NCI-H146 treated with DMSO at 0.1 percent for 48 hours (cell line): ENCODE results near the gene ARMH4.
A peak's percentile ranks its signal among the peaks of the same experiment; 100 is the strongest.

Source experiments
- DNase-seq: peaks from one replicate; lab custom pipeline; 2025; ENCODE audit not compliant: unreplicated experiment; lab: John Stamatoyannopoulos, UW

Gene ARMH4

DNA sequence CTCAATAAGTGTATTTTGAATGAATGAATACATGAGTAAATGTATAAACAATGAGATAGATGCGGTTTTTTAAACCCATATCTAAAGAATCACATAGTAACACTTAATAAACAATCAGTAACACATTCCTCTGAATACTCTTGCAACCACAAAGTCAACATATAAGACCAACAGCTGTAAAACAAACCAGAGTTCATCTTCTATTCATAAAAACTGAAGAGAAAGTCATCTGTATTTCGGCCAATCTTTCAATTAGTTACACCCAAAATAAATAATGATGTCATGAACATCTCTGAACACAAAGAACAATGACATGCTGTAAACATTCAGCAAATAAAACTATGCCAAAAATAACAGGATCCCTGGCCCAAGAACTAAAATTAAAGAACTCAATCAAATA, 47.2 kb downstream of the ARMH4 start:
- no peak for DNase-seq

DNA sequence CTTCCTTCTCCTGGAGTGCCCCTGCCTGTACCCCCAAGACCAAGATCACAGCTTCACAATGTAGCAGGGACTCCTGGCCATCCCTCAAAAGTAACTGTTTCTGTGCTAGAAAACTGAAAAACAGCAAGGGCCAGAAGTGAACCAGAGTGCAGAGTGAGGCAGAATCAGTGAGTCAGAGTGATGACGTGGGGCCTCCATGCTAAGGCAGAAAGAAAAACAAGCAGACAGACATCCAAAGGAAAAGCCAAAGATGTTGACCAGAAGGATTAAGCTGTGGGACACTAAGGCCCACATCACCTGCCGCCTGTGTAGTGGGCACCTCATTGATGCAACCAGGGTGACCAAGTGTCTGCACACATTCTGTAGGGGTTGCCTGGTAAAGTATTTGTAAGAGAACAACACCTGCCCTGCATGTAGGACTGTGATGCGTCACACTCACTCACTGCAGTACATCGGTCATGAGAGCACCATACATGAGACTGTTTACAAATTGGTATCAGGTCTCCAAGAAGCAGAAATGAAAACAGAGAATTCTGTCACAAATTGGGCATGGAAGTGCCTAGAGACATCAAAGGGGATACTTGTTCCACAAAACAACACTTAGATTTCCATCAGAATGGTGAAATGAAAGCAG, 51.2 kb downstream of the ARMH4 start:
- no peak for DNase-seq

DNA sequence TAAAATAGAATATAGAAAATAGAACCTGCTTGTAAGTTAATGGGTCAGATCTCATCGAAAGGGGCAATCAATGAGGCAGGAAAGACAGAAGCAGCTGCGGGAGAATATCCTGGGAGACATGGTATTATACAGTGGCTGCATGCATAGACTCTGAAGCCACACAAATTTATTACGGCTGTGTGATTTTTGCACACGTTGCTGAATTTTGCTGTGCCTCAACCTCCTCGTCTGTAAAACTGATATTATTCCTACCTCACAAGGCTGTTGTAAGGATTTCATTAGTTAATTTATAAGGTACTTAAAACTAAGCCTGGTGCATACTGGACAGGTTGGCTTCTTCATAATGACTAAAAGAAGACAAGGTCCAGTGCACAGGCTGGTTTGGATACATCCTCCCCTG, 52.3 kb downstream of the ARMH4 start:
- no peak for DNase-seq

DNA sequence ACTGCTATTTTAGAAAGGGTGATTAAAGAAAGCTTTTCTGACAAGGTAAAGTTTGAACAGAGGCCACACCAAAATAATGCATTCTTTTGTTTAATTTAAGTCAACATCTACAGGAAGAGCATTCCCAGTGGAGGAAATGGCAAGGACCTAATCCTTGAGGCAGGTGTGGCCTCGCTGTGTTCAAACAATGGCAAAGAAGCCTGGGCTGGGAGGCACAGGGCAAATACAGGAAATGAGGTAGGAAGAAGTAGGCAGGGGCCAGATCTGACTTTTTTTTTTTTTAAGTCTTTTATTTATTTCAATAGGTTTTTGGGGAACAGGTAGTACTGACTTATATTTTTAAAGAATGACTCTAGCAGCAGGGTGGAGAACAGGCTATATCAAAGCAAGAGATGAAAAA, 53.5 kb downstream of the ARMH4 start:
- DNase-seq: no peak

DNA sequence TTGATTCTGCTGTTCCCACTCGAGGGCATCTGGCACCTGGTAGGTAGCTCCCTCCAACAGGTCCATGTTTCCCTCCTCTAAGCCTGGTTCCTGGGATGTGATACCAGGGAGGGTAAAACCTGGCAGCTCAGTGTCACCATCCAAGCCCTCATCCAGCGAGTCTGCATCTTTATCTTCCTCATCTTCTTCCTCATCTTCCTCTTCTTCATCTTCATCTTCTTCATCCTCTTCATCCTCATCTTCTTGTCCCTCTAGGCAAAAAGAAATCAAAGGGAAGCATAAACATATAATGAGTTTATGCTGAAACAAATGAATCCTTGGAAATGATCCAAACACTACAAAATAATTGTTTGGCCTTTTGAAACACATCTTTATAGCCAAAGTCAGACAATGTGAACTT, 55.3 kb downstream of the ARMH4 start:
- DNase-seq: no peak

DNA sequence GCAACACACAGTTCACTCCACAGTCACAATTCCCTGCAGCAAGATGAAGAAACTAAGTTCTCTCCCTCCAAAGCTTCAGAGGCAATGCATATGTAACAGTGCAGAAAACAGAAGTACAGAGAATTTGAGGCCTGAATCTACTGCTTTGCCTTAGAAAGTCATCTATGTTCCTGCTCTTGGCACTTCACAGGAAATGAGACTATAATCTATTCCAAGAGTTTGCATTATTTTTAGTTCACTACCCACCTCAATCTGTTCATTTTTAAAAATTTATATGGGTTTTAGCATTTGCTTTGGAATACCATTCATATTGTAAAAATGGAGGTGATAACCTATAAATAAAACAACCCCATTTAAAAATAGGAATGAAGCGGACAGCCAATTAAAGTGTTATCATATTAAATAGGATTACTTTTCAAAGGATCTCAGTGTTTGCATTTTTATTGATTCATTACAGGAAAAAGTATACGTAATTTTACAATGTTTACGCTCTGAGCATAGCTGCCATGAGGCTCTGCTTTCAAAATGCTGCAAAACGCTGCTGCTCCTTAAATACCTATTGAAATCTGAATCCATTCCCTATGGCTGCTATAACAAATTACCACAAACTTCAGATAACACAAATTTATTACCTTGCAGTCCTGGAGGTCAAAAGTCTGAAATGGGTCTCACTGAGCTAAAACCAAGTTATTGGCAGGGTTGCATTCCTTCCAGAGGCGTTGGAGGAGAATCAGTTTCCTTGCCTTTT, 60.0 kb downstream of the ARMH4 start:
- DNase-seq: no peak

DNA sequence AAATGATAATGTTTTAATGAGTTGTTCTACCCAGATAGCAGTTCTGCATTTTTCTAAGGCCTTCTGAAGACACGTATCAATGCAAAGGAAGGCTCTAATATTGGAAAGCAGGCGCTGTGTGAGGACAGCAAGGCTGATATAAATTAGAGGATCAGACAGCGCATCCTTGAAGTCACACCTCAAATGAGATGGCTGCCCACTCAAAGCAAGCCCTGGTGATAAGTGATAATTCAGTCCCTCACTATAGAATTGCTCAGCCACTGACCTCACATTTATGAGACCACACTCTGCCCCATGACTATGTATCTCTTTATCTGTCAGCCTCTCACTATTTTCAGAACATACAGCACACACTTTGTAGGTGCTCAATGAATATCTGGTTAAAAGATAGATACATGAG, 62.4 kb downstream of the ARMH4 start:
- no peak for DNase-seq

DNA sequence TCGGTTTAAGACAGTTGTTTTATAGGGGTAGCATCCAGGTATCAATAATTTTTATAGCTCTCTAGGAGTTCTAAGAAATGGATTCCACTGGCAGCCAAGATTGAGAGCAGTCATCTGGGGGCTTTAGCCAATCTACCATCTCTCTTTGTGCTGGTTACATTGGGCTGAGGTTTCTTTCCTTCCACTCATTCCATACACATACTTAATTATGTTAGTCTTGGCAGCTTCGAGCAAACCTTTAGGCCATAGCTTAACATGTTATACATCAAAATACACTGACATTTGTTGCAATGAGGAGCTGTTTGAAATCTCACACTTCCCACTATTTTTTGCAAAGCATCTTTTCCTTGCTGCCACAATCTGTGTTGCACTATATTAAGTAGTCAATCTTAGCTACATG, 63.1 kb downstream of the ARMH4 start:
- DNase-seq: no peak

DNA sequence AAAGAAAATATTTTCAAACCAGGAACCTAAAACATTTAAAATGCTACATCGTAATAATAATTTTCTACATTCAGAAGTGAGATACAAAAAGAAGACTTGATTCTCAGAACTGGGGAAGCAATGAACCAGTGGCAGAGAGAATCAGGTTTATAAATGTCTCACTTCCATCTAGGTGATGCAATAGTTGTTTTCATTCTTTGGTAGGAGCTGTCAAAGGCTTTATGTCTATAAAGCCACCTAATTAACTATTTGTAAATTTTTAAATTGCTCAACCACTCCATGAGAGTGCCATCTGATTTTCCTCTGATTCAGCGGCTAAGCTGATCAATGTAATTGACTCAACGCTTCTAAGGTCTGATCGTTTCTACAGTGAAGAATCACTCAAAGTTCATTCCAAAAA, 66.1 kb downstream of the ARMH4 start:
- DNase-seq: no peak

DNA sequence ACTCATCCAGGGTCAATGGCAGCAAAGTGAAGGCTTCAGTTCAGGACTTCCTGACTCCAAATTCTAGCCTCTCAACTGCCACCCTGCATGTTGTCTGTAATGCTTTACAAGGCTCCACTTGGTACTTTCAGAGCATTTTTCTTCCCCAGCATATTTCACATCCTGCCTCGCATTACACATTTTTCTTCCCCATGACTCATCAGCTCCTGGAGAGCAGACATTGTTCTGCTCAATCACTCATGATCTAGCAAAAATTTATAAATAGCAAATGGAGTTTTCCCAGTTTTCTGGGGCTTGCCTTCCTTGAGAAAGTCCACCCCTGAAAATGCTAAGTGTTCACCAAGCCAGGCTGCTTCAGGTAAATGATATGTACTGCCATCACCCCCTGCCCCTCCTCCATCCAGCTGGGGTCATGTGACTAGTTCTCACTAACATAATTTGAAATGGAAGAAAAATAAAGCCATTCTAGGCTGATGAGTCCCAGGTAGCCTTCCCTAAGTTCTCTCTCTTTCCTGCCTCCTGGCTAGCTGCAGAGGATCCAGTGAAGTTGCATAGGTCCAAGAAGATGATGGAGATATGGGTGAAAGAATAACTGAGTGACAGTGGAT, 69.4 kb downstream of the ARMH4 start:
- no peak for DNase-seq

DNA sequence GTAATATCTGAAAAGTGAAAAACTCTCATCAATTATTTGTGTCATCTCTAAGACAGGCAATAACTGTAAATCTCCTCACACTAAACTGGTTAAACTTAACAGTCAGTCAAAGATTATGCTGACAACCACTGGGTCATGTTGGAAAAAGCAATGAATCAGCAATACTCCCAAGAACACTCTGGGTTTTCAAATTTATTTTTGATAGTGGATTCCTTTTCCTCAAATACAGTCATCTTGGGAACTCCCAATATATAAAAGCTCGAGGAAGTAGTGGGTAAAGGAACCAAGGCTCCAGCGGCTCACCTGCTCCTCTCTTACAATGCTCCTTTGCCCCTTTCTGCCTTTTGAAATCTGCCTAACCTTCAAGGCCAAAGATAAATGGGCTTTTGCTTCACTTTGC, 70.0 kb downstream of the ARMH4 start:
- no peak for DNase-seq

DNA sequence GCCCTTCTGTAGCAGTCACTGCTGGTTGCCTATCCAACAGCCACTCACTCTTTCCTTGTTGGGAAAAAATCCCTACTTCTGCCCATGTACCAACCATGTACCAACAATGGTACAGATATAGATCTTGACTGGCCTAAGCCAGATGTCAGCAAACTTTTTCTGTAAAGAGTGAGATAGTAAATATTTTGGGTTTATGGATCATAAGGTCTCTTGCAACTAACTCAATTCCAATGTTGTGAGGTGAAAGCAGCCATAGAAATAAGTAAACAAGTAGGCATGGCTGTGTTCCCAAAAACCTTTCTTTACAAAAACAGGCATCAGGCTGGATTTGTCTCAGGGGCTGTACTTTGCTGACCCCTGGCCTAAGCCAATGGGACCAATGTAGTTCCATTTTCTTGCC, 73.5 kb downstream of the ARMH4 start:
- DNase-seq: no peak

DNA sequence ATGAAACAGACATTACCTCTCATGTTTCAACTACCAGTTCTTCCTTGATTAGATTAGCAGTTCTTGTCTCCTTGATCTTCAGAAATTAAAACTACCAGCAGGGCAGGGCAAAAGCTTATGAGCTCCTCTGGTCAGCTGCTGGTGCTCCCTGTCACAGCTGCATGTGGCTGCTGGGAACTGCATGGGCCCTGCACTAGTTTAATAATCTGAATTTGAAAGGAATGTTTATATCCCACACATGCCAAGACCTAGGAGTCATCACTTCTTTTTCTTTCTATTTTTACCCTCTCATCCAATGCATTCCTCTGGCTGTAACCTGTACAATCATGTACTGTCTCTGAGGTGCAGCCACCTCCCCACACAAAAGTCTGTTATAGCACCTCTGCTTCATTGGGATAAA, 73.9 kb downstream of the ARMH4 start:
- DNase-seq: no peak

DNA sequence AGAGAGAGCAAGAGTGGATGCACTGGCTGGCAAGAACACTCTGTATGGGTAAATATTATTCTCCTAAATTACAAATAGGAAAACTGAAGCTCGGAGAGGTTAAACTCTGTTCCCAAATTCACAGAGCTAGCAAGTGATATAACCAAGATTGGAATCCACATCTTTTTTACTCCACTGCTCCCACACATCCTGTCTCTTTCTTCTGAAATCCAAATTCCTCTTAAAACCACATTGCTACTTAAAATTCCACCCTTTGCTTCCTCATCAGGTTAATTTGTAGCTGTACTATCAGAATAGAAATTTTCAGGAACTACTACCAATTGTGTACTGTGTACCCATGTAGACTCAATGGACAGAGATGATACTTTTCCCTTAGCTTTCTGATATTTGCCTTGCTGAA, 74.4 kb downstream of the ARMH4 start:
- no peak for DNase-seq

DNA sequence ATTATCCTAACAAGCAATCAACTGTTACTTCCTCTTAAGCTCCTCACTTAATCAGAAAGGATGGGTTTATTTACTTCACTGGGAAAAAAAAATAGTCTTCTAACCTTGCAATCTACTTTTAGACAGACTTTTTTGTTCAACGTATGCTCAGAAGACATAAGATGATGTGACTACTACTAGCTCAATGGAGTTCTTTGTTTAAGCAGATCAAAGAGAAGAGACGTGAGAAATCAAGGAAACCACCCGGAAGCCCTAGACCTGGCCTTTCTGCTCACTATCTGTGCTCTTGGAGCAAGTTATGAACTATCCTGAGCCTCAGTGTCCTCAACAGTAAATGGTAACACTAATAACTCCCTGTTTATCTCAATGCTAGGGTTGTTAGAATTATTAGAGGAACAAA, 78.5 kb downstream of the ARMH4 start:
- DNase-seq: no peak

DNA sequence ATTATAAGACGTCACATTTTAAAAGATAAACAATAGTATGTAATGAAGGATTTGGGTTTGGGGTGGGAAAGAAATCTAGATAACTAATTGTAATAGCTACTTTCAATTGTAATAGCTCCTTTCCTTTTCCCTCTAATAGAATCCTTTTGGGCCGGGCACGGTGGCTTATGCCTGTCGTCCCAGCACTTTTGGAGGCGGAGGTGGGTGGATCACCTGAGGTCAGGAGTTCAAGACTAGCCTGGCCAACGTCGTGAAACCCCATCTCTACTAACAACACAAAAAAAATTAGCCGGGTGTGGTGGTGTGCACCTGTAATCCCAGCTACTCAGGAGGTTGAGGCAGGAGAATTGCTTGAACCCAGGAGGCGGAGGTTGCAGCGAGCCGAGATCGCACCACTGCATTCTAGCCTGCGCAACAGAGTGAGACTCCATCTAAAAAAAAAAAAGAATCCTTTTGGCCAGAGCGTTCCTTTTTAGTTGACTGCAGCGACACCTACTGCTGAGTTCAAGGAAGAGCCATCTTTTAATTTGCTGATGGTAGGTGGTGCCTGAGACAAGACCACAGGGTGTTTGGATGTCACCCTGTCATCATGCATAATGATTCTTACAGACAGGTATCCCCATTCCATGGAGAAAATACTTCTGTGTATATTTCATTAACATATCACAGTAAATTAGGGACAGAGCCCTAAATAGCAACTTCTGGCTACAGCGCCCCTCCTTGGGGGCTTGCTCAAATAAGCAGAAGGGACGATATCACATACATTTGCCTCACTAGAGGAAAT, 79.5 kb downstream of the ARMH4 start:
- peak; percentile 31 for DNase-seq

DNA sequence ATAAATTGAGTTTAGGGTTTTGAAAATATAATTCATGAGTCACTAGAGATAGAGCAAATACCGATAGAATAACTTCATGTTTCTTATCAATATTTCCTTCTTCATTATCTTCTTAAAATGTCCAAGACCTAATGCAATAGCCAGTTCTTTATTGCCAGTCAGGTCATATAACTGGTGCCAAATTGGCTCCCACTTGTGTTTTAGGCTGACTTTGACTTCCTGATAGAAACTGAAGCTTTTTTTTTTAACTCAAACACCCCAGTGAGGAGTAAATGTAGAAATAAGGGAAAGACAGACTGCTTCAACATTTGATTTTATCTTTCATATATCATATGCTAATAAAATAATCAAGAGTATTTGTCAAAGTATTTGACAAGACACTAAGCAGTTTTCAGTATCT, 80.7 kb downstream of the ARMH4 start:
- no peak for DNase-seq

DNA sequence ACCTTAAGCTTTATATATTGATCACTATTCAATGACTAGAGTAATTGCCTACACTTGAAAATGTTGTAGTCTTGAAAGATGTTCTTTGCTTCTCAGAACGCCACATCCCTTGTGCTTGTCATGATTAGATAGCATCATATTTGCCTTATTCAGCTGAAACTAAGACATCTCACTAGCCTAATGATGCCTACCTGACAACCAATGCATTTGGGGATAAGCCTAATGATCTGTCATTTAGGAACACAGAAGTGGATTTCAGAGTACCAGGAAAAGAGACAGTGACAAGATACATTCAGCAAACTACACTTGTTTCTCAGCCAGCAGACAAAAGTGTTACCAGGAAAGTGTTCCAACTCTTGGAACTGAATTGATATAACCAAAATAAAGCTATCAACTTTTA, 83.7 kb downstream of the ARMH4 start:
- DNase-seq: no peak

DNA sequence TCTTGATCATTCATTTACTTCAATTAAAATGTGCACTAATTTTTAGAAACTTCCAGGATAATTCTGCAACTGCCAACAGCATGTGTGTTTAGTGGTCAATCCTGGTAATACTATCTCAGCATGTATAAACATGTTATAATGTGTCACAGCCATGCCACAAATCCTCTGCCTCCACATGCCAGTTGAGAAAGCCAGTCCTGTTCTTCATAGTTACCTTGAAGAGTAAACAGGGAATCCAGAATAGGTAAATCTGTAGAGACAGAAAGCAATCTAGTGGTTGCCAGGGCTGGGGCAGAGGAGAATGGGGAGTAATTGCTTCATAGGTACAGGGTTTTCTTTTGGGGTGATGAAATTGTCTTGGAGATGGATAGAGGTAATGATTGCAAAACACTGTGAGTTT, 85.9 kb downstream of the ARMH4 start:
- no peak for DNase-seq

DNA sequence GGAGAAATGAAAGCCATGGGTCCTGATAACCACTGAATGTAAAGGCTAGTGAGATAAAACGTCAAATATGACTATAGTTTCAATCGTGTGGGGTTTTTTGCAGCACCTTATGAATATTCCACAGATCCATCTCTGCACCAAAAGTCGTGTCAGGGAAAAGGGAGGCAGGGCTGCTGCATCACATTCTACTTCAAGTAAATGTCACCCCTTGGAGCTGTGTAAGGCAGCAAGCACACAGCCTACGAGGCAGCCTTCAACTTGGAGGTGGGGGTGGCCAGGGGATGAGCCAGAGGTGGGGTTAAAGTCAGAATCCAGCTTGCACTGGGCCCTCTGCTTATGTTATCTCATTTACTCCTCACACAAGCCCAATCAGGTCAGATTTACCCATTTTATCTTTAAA, 90.4 kb downstream of the ARMH4 start:
- no peak for DNase-seq

DNA sequence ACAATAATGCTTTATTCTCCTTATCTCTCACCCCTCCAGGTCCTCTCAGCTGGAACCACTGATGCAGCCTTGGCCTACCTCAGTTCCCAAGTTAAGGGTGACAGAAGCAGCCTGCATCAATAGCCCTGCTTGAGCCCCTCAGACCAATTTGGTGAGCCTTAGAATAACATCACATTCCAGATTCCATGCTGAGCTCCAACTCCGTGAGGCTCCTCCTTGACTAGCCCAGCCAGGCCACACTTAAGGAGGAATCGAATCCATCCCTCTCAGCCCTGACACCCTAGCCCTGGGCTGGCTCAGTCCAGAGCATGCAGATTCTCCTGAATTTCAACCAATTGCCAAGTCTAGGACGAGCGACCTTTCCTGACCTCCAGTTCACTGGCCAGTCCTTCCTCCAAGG, 91.1 kb downstream of the ARMH4 start:
- no peak for DNase-seq

DNA sequence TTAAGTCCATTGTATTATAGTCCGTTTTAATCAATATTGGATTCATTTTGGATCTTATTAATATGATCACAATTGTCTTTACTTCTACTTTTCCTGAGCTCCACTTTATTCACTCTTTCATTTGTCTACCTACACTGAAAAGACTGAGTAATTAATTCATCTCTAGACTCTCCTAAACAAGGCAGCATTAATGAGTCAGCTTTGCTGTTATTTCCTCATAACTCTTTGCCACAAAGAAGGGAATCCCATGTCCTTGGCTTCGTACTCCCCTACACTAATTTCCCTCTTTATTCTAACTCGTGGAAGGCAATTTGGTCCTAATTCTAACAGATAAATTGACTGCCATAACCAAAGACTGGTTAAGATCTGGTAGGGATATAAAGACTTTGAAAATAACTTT, 91.9 kb downstream of the ARMH4 start:
- DNase-seq: no peak
